Mesenchymal stem cell (in vitro differentiated cells and primary cell): ENCODE data around the gene FOXP1.

ENCODE experiments used
- DNase-seq: peaks from one replicate; pipeline ENCODE4 v3.0.0-alpha.2; 2013
- H2AFZ ChIP-seq: one replicate; pipeline ENCODE4 v1.6.1; 2013; ENCODE audit warnings: low read depth, mild to moderate bottlenecking, control low read depth, inconsistent platforms, low read length, moderate library complexity
- H2AK5ac ChIP-seq: 2 replicates; pipeline ENCODE4 v1.6.1; 2013; ENCODE audit warnings: low read length, moderate library complexity, mild to moderate bottlenecking, inconsistent platforms; ENCODE audit not compliant: severe bottlenecking
- H2BK120ac ChIP-seq: one replicate; pipeline ENCODE4 v1.6.1; 2013; ENCODE audit warnings: low read depth, mild to moderate bottlenecking, inconsistent platforms, low read length, moderate library complexity
- H2BK12ac ChIP-seq, 2 experiments: one replicate each; pipeline ENCODE4 v1.6.1; 2013; ENCODE audit warnings: inconsistent platforms in 2 of 2, low read length in 2 of 2, mild to moderate bottlenecking in 2 of 2, moderate library complexity in 2 of 2, control low read depth in 1 of 2
- H2BK15ac ChIP-seq: one replicate; pipeline ENCODE4 v1.6.1; 2013; ENCODE audit warnings: mild to moderate bottlenecking, low read depth, inconsistent platforms; ENCODE audit not compliant: poor library complexity, severe bottlenecking
- H2BK5ac ChIP-seq: 2 replicates; pipeline ENCODE4 v1.6.1; 2013; ENCODE audit warnings: low read depth, mild to moderate bottlenecking, low read length, control low read depth, inconsistent platforms; ENCODE audit not compliant: poor library complexity, severe bottlenecking
- H3K14ac ChIP-seq, 2 experiments: one replicate each; pipeline ENCODE4 v1.6.1; 2013; ENCODE audit warnings: inconsistent platforms in 2 of 2, low read length in 2 of 2, control low read depth in 1 of 2, mild to moderate bottlenecking in 1 of 2, moderate library complexity in 1 of 2
- H3K18ac ChIP-seq, 2 experiments: one replicate each; pipeline ENCODE4 v1.6.1; 2013; ENCODE audit warnings: inconsistent platforms in 2 of 2, low read length in 2 of 2, control low read depth in 1 of 2, low read depth in 1 of 2, mild to moderate bottlenecking in 1 of 2
- H3K23ac ChIP-seq, 2 experiments: one replicate each; pipeline ENCODE4 v1.6.1; 2013; ENCODE audit warnings: inconsistent platforms in 2 of 2, low read length in 2 of 2, mild to moderate bottlenecking in 2 of 2, moderate library complexity in 2 of 2, control low read depth in 1 of 2
- H3K27ac ChIP-seq: 2 replicates; pipeline ENCODE4 v1.5.1; 2013; ENCODE audit warnings: mild to moderate bottlenecking, moderate library complexity, low read length, control low read depth, inconsistent platforms; ENCODE audit not compliant: poor library complexity, severe bottlenecking
- H3K27me3 ChIP-seq, 2 experiments: 2 replicates each; pipeline versions ENCODE4 v1.6.1 to v1.7.0; 2013; ENCODE audit warnings: low read length in 2 of 2, mild to moderate bottlenecking in 2 of 2, moderate library complexity in 2 of 2, control low read depth in 1 of 2, inconsistent platforms in 1 of 2; ENCODE audit not compliant: control insufficient read depth in 1 of 2, insufficient read depth in 1 of 2
- H3K36me3 ChIP-seq, 2 experiments: 2 replicates each; pipeline versions ENCODE4 v1.6.1 to v1.7.0; 2013; ENCODE audit warnings: low read length in 2 of 2, control low read depth in 1 of 2, inconsistent platforms in 1 of 2, low read depth in 1 of 2, mild to moderate bottlenecking in 1 of 2; ENCODE audit not compliant: insufficient read depth in 2 of 2, control insufficient read depth in 1 of 2
- H3K4ac ChIP-seq, 2 experiments: one replicate each; pipeline ENCODE4 v1.6.1; 2013; ENCODE audit warnings: inconsistent platforms in 2 of 2, low read length in 2 of 2, mild to moderate bottlenecking in 2 of 2, moderate library complexity in 2 of 2, control low read depth in 1 of 2, low read depth in 1 of 2
- H3K4me1 ChIP-seq: 2 replicates; pipeline ENCODE4 v1.6.1; 2013; ENCODE audit warnings: low read depth, low read length, control low read depth; ENCODE audit not compliant: control insufficient read depth, insufficient read depth
- H3K4me2 ChIP-seq: 2 replicates; pipeline ENCODE4 v1.6.1; 2013; ENCODE audit warnings: low read length, mild to moderate bottlenecking, inconsistent platforms; ENCODE audit not compliant: poor library complexity, severe bottlenecking
- H3K4me3 ChIP-seq, 2 experiments: 2 replicates each; pipeline versions ENCODE4 v1.5.1 to v1.7.0; 2013; ENCODE audit warnings: low read length in 2 of 2, mild to moderate bottlenecking in 2 of 2, control low read depth in 1 of 2, low read depth in 1 of 2; ENCODE audit not compliant: insufficient read depth in 1 of 2
- H3K79me1 ChIP-seq: replicated peaks from 2 replicates; pipeline ENCODE4 v1.6.1; 2013; ENCODE audit warnings: mild to moderate bottlenecking, control low read depth, low read length, inconsistent platforms; ENCODE audit not compliant: poor library complexity, severe bottlenecking
- H3K9ac ChIP-seq: 2 replicates; pipeline ENCODE4 v1.7.0; 2013; ENCODE audit warnings: mild to moderate bottlenecking, low read length, moderate library complexity
- H3K9me3 ChIP-seq: 2 replicates; pipeline ENCODE4 v1.7.0; 2013; ENCODE audit warnings: mild to moderate bottlenecking, low read length; ENCODE audit not compliant: control insufficient read depth
- H4K8ac ChIP-seq: one replicate; pipeline ENCODE4 v1.6.1; 2013; ENCODE audit warnings: inconsistent platforms, mild to moderate bottlenecking, low read length, moderate library complexity
- H4K91ac ChIP-seq: one replicate; pipeline ENCODE4 v1.6.1; 2013; ENCODE audit warnings: mild to moderate bottlenecking, low read length, inconsistent platforms
- WGBS: methylation state at CpG from one replicate; pipeline ENCODE4 v1.1.7; 2013; ENCODE audit warnings: mixed read lengths; 5-methylcytosine and 5-hydroxymethylcytosine counted together

Gene FOXP1

GRCh38 chr3:71215351-71215750 is 368.2 kb downstream of the FOXP1 start:
- H3K4me1 ChIP-seq, result peaks cover 2% of the 10 kb centered on the region
- H2BK12ac ChIP-seq, result no peak overlapping the region
- H3K23ac ChIP-seq, result no peak overlapping the region
- H3K18ac ChIP-seq, result no peak overlapping the region
- no peak overlapping the region for H2BK5ac ChIP-seq
- H3K4ac ChIP-seq, result no peak overlapping the region
- 33% methylated on average over 1 of the region's 1 CpG for WGBS
- H3K4me2 ChIP-seq, result no peak overlapping the region
- H2BK120ac ChIP-seq, result no peak overlapping the region
- no peaks in the 10 kb centered on the region for H3K27me3 ChIP-seq
- H3K4me3 ChIP-seq, result no peak overlapping the region
- no peak overlapping the region for H3K9ac ChIP-seq
- no peak overlapping the region for H4K91ac ChIP-seq
- H4K8ac ChIP-seq, result no peak overlapping the region
- peaks cover 40% of the 10 kb centered on the region for H3K79me1 ChIP-seq
- H3K27ac ChIP-seq, result no peak overlapping the region
- H2AFZ ChIP-seq, result no peak overlapping the region
- no peak overlapping the region for H2BK15ac ChIP-seq
- H3K14ac ChIP-seq, result no peak overlapping the region
- H3K36me3 ChIP-seq, result peaks cover 0 to 15% of the 10 kb centered on the region in 2 experiments
- H2AK5ac ChIP-seq, result no peak overlapping the region
- no peaks in the 10 kb centered on the region for H3K9me3 ChIP-seq
- no peak for DNase-seq

- 100% methylated on average over 1 of the region's 1 CpG for WGBS
These were observed 368.7 kb downstream of the FOXP1 start for GRCh38 chr3:71214797-71215196.

GRCh38 chr3:71214016-71214415 is 369.5 kb downstream of the FOXP1 start:
- Histone ChIP-seq H3K27me3 (no peaks in the 10 kb centered on the region), H3K36me3 (peaks cover 0 to 15% of the 10 kb centered on the region in 2 experiments), H4K91ac (no peak overlapping the region), H4K8ac (no peak overlapping the region), H3K4ac (no peak overlapping the region), H3K27ac (no peak overlapping the region), H3K23ac (no peak overlapping the region), H3K4me1 (peaks cover 1% of the 10 kb centered on the region), H2BK12ac (no peak overlapping the region), H2AFZ (no peak overlapping the region), H2BK120ac (no peak overlapping the region), H3K79me1 (peaks cover 40% of the 10 kb centered on the region), H2BK15ac (no peak overlapping the region), H3K4me2 (no peak overlapping the region), H3K4me3 (no peak overlapping the region), H2AK5ac (no peak overlapping the region), H3K9me3 (no peaks in the 10 kb centered on the region), H3K9ac (no peak overlapping the region), H3K14ac (no peak overlapping the region), H3K18ac (no peak overlapping the region), H2BK5ac (no peak overlapping the region)
- 90% methylated on average over 4 of the region's 4 CpGs for WGBS
- no peak for DNase-seq

More at GRCh38 chr3:71214797-71215196, 368.7 kb downstream of the FOXP1 start:
- no peak overlapping the region for H2BK12ac ChIP-seq
- DNase-seq, result no peak
- peaks cover 0 to 15% of the 10 kb centered on the region in 2 experiments for H3K36me3 ChIP-seq
- no peak overlapping the region for H3K9ac ChIP-seq
- H4K8ac ChIP-seq, result no peak overlapping the region
- H3K4me1 ChIP-seq, result peaks cover 3% of the 10 kb centered on the region
- no peak overlapping the region for H3K23ac ChIP-seq
- H2AK5ac ChIP-seq, result no peak overlapping the region
- H2BK5ac ChIP-seq, result no peak overlapping the region
- H4K91ac ChIP-seq, result no peak overlapping the region
- no peak overlapping the region for H2BK15ac ChIP-seq
- H3K18ac ChIP-seq, result no peak overlapping the region
- peaks cover 40% of the 10 kb centered on the region for H3K79me1 ChIP-seq
- no peak overlapping the region for H2BK120ac ChIP-seq
- no peak overlapping the region for H3K14ac ChIP-seq
- no peaks in the 10 kb centered on the region for H3K27me3 ChIP-seq
- no peak overlapping the region for H3K4me3 ChIP-seq
- H3K4me2 ChIP-seq, result no peak overlapping the region
- H3K27ac ChIP-seq, result no peak overlapping the region
- no peaks in the 10 kb centered on the region for H3K9me3 ChIP-seq
- H3K4ac ChIP-seq, result no peak overlapping the region
- H2AFZ ChIP-seq, result no peak overlapping the region

- peaks cover 1% of the 10 kb centered on the region for H3K4me1 ChIP-seq
These were observed 372.4 kb downstream of the FOXP1 start for GRCh38 chr3:71211083-71211482.

More at GRCh38 chr3:71211083-71211482, 372.4 kb downstream of the FOXP1 start:
- Histone ChIP-seq H3K27me3 (no peaks in the 10 kb centered on the region), H2AFZ (no peak overlapping the region), H3K4me3 (peak overlapping the region in 1 of 2 experiments; percentile 57), H4K91ac (no peak overlapping the region), H3K9ac (peak overlapping the region; percentile 79), H3K23ac (no peak overlapping the region), H2BK120ac (no peak overlapping the region), H3K27ac (no peak overlapping the region), H3K9me3 (no peaks in the 10 kb centered on the region), H4K8ac (no peak overlapping the region), H3K79me1 (peaks cover 31% of the 10 kb centered on the region), H2BK15ac (no peak overlapping the region), H3K14ac (no peak overlapping the region), H2BK5ac (no peak overlapping the region), H3K18ac (peak overlapping the region in 1 of 2 experiments; percentile 21), H3K4me2 (no peak overlapping the region), H3K4ac (no peak overlapping the region), H2AK5ac (no peak overlapping the region), H3K36me3 (peaks cover 0 to 7% of the 10 kb centered on the region in 2 experiments), H2BK12ac (no peak overlapping the region)
- DNase-seq, result no peak
- WGBS, result 97% methylated on average over 4 of the region's 4 CpGs
